Fibroblast of skin of scalp (primary cell): ENCODE data around the gene PDZK1IP1.
"Not testable (repeated sequence)": the region's sequence is repeated elsewhere in the genome, so short reads cannot be mapped to it uniquely, and the experiment has no call there.

Source experiments
- DNase-seq: peaks from one replicate; pipeline ENCODE4 v3.0.0-alpha.2; 2013

PDZK1IP1 gene

GRCh38 chr1:47195981-47196380 is 6.1 kb upstream of the PDZK1IP1 start:
- not testable (repeated sequence) for DNase-seq

- DNase-seq, result no peak
Measured at GRCh38 chr1:47194311-47194710, 4.5 kb upstream of the PDZK1IP1 start.

GRCh38 chr1:47193496-47193895 is 3.7 kb upstream of the PDZK1IP1 start:
- not testable (repeated sequence) for DNase-seq

- peak; percentile 70 for DNase-seq
Measured at GRCh38 chr1:47192458-47193384, 2.9 kb upstream of the PDZK1IP1 start.

- no peak for DNase-seq
Measured at GRCh38 chr1:47191940-47192457, 2.2 kb upstream of the PDZK1IP1 start.

- DNase-seq, result no peak
Measured at GRCh38 chr1:47190857-47191256, 1.0 kb upstream of the PDZK1IP1 start.

GRCh38 chr1:47190509-47190855 is 646 bp upstream of the PDZK1IP1 start:
- no peak for DNase-seq

GRCh38 chr1:47188791-47189785 is 748 bp downstream of the PDZK1IP1 start:
- no peak for DNase-seq

GRCh38 chr1:47187926-47188250 is 1.9 kb downstream of the PDZK1IP1 start:
- no peak for DNase-seq

GRCh38 chr1:47187231-47187925 is 2.5 kb downstream of the PDZK1IP1 start:
- DNase-seq, result no peak

GRCh38 chr1:47186267-47187185 is 3.3 kb downstream of the PDZK1IP1 start:
- DNase-seq, result no peak

- no peak for DNase-seq
Measured at GRCh38 chr1:47184822-47185677, 4.8 kb downstream of the PDZK1IP1 start.

GRCh38 chr1:47184090-47184821 is 5.6 kb downstream of the PDZK1IP1 start:
- DNase-seq, result no peak

GRCh38 chr1:47183308-47184089 is 6.3 kb downstream of the PDZK1IP1 start:
- DNase-seq, result no peak

- DNase-seq, result no peak
Measured at GRCh38 chr1:47182676-47183235, 7.1 kb downstream of the PDZK1IP1 start.

GRCh38 chr1:47181955-47182675 is 7.7 kb downstream of the PDZK1IP1 start:
- DNase-seq, result no peak

GRCh38 chr1:47181095-47181954 is 8.5 kb downstream of the PDZK1IP1 start:
- no peak for DNase-seq
